COLO829 (cell line): Measurements from ENCODE around the gene CBFA2T3.

ENCODE experiments used
- DNase-seq: peaks from one replicate; pipeline ENCODE4 v3.0.0; 2012; ENCODE audit warnings: low spot score

The CBFA2T3 gene

DNA sequence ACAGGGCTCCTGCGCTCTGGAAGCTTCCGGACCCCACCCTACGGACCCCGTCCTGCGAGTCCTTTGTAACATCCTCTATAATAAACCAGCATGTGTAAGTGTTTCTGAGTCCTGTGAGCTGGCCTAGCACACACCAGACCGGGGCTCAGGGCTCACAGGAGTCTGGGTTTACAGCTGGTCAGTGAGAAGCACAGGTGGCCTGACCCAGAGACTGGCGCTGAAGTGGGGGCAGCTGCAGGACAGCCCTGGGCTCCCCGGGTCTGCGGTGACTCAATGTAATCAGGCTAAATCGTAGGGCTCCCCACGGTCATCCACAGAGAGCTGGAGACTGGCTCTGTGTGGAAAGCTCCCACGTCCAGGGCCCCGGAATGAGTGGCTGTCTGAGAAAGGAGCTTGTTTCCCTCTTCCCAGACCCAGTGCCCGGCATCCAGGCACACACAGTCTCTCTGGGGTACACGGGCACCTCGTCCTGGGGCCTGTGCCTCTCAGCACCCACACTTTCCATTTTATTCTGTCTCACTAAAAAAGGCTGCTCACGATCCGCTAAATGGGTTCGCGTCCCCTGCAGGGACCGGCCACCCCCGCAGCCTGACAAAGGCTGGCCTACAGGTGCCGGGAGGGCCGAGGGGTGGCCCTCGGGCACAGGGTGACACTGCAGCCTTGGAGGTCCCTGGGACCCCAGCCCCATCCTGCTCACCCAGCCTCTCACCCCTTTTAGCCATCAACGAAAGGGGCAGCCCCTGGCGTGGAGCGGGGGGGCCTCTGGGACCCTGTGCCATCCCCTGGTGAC lies 18.9 kb upstream of the CBFA2T3 start:
- DNase-seq, result no peak

DNA sequence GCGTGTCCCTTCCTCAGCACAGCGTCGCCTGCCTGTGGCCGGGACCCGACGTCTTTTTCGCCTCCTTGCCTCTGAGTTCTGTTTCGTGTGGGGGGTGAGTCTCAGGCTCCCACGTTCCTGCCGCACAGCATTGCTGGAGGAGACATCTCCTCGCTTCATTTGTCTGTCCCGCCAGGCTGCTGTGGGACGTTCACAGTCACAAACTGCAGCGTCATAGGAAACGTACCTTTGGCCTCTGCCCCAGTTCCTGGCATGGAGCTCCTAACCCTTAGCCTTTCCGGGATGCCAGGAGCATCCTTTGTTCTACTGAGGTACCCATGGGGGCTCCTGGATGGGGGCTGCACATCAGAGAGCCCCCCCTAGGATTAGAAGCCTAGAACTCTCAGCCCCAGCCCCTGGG lies 18.2 kb upstream of the CBFA2T3 start:
- no peak for DNase-seq

DNA sequence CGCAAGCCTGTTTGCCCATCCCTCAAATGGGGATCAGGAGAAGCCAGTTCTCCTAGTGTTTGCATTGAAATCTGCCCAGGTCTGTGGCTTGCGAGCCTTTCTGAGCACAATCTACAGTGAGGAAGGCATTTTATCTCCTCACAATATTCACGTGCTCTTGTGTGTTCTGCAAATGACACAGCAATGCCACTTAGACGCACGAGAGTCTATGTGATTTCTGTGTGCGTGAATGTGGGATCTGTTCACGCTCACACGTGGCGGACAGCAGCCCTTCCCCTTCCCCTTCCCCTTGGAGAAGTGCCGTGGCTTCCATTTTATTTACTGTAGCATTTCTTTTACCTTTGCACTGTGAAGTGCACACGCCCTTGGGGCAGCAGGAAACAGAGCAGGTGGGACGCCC lies 17.7 kb upstream of the CBFA2T3 start:
- DNase-seq, result no peak

- no peak for DNase-seq
These were observed 17.1 kb upstream of the CBFA2T3 start for GRCh38 chr16:88993946-88994600.

DNA sequence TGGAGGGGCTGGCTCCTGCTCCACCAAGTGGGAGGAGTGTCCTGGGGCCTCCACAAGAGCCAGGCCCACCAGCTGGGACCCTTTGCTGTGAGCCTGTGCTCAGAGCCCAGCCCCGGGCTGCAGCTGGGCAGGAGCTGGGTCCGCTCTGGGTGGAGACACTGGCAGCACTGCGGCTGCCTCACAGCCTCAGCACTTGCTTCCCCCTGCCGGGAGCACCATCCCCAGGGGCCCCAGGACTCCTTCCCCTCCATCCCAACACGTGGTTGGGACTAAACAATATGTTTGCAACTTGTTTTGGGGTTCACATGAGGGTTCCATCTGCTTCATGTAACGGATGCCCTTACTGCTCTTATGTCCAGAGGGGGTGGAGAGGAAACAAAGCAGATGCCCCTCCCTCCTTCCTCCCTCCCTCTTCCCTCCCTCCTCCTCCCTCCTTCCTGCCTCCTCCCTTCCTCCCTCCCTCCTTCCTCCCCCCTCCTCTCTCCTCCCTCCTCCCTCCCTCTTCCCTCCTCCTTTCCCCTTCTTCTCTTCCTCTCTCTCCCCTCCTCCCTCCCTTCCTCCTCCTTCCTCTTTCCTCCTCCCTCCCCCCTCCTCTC lies 16.3 kb upstream of the CBFA2T3 start:
- no peak for DNase-seq

DNA sequence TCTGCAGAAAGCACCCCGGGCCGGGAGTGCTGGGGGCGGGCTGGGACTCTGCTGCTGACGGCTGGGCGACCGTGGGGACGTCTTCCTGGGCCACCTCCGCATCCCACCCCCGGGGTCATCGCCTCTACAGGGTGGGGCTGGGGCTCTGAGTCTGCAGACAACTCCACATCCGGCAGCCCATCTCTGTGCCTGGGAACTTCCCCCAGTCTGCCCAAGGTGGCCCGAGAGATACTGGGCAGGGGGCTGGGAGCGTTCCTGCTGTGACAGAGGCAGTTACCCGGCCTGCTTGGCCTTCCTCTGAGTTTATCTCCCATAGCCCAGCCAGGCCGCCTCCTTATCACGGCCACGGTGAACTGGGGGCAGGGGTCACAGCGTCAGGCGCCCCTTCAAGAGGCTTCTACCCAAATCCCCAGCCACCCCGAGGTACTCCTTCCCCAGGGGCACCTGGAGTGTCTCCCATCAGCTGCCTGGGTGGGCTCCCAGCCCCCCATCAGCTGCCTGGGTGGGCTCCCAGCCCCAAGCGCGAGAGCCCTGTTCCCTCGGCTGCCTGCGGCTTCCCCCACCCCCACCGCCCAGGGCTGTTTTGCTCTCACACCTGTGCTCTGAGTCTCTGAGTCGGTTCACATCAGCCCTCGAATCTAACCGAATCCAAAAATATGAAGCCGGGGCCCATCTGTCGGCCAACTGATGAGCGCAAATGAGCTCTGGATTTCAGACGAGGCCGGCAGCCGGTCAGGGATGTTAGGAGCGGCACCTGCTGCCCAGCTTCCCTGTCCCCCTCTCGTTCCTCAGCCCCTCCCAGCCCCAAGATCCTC lies 15.6 kb upstream of the CBFA2T3 start:
- no peak for DNase-seq

GRCh38 chr16:88991813-88992350 lies 14.9 kb upstream of the CBFA2T3 start:
- DNase-seq, result no peak

- DNase-seq, result no peak
These were observed 13.0 kb upstream of the CBFA2T3 start for GRCh38 chr16:88989852-88990547.

- DNase-seq, result no peak
These were observed 12.2 kb upstream of the CBFA2T3 start for GRCh38 chr16:88988980-88989811.

DNA sequence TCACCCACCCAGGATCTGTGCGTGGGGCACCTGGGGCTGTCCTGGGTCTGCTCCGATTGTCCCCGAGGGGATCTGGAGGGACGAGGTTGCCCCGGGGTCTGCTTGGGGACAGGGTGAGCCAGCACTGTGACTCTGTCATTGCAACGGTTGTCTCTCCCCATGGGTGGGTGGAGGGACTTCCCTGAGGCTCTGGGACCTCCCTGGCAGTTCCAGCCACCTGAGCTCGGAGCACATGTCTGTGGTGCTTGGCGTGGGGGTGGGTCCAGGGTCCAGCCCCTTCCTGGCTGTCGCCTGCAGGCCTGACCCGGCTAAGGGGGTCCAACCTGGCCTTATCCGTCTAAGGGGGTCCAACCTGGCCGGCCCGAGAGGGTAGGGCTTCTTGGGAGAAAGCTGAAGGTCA lies 8.5 kb upstream of the CBFA2T3 start:
- DNase-seq, result no peak

GRCh38 chr16:88983771-88984687 lies 7.0 kb upstream of the CBFA2T3 start:
- DNase-seq, result no peak

DNA sequence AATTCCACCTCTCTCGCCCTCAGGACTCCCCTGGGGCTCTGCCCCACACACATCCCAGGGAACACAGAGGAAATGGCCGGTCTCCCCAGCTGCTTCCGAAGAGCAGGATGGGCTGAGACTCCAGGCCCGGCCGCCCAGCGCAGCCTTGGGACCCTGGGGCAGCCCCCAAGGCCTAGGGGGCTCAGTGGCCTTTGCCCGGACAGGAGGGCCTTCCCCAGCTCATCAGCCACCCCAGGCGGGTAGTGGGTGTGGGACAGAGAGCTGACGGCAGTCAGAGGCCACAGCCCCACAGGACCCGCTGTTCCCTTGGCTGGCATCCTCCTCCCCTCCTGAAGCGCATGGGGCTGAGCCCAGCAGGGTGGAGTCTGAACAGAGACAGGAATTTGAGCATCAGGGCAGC lies 6.2 kb upstream of the CBFA2T3 start:
- DNase-seq, result no peak

DNA sequence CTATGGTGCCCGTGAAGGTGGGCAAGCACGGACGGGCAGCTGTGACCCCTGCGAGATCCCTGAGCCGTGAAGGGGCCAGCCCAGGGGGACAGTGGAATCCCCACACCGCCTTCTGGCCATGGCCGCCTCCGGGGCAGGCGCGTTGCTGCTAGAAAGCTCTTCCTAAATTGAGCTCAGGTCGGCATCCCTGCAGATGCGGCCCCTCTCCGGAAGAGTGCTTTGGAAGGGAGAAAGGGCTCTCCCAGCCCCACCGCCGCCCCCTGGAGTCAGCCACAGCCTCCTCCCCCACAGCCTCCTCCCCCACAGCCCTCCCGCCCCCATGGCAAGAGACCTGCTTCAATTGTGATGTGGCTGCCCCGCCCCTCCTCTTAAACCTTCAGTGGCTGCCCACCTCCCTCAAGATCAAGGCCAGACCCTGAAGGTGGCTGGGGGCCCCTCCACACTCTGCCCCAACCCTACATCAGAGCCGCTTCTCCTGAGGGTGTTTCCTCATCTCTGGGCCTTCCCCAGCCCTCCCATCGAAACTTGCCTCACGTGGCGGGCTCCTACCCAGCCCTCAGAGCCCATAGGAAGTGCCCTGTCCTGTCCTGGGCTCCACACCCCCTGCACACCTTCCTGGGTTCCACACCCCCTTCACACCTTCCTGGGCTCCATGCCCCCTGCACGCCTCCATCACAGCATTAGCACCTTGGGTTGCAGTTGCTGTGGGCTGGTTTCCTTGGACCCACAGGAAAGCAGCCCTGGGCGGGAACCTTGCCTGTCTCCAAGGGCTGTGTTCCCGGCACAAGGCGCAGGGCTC lies 5.5 kb upstream of the CBFA2T3 start:
- no peak for DNase-seq

GRCh38 chr16:88979353-88980015 lies 2.5 kb upstream of the CBFA2T3 start:
- no peak for DNase-seq

DNA sequence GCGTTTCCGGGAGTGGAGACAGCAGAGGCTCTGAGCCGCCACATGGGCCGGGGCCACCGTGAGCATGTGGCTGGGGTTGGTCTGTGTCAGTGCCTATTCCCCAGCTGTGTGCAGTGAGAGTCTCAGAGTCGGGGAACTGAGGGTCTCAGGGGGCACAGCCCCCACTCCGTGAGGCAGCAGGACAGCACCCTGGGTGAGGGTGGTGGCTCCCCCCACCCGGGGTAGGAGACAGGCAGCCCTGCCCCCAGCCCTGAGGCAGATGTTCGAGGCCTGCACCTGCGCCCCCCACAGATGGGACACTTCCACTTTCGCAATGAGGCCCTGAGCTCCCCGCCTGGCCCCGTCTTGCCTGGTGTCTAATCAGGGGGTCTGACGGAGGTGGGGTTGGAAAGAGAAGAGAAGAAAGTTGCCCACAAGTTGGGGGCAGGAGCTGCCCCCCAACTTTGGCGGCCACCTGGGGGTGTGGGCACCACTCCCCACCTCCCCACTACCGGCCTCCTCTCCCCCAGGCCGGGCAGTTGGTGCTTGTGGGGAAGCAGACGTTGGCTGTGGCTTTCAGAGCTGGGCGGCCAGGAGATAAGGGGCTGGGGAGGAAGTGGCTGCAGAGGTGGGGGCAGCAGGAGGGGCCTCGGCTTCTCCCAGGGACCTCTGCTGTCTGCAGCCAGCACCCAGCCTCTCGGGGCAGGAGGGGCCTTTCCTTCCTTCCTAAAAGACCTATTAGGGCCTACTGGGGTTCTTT lies 1.8 kb upstream of the CBFA2T3 start:
- no peak for DNase-seq

DNA sequence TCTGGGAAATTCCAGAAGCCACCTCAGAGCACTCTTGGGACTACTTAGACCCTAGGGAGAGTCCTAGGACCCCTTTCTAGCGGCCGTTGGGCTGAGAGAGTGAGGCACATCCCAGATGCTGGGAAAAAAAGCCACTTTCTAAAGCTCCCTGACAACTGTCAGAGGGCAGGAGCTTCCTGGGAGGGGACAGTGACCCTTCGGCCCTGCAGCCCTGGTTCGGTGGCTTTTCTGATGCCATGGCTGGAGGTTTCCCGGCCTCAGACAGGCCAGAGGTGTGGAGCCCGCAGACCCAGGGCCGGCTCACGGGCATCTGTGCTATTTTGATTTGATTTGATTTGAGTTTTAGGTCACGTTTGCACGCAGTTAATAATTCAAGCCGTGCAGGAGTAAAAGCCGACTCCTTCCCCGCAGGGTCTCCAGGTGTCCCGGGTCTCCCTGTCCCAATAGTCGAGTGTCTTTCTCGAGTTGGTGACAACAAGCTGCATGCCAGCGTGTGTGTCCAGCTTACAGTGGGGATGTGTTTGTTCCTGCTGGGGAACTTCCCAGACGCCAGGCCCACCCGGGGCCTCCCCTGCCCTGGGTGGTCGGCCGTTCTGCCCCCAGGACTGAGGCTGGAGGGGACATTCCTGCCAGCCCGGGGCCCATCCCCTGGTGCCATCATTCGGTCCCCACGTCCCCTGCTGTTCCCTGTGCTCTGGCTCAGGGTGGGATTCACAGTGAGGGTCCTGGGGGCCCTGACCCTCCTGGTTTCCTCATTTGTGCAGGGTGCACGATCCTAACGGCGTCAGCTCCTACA lies 1.0 kb upstream of the CBFA2T3 start:
- DNase-seq, result no peak
